Caki2 (cell line): ENCODE results near the gene POU2AF1. TPM values are rescaled to one million over a fixed set of nuclear protein-coding genes. Genes with fewer than 3 reads are reported as not detected.

ENCODE experiments used
- DNase-seq: peaks from one replicate; pipeline ENCODE4 v3.0.0-alpha.2; 2015; ENCODE audit warnings: low read depth
- in situ Hi-C: cut with HindIII; loops from 2 replicates; pipeline ENCODE4 v1.10.0; 2016; ENCODE audit warnings: low sequenced_read_pairs, low pct_unique_long_range_greater_than_20kb, mixed read lengths
- total RNA-seq: library from RNA; depleted of rRNA; stranded (reverse); fragments of >200 nt; shearing (Covaris generic); gene quantifications from 2 replicates; pipeline ENCODE4 v1.2.3, GENCODE V29; 2014; ENCODE audit warnings: low replicate concordance

POU2AF1 gene
- total RNA-seq, 1 experiment from 2014 or later, result not detected

DNA sequence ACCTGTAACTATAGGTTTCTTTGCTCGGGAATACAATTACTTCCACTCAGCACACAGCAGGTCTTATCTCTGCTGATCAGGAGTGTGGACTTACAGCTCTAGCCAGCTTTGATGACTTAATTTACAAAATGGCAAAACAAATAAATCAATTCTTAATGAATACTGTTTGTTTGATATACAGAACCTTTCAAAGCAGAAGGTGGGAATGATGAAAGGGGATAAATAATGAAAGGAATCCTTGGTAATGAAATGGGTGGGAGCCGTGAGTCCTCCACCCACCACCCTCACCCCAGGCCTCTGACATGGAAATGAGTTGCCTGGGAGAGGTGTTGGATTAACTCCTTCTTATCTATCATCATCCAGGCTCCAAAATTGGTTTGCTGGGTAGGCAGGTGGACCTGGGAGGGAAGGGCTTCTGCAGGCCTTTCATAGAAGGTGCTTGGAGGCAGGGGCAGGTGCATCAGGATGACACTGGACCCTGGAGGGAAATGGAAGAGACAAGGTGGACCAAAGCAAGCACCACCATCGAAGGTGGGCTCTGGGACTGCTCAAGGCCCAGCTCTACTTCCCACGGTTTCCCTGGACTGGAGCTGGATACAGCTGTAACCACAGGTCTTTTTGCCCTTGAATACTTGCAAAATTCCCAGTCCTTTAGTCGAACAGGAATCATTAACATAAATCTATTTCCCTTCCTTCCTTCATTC lies 23.0 kb downstream of the POU2AF1 start:
- DNase-seq, result no peak
- in situ Hi-C loops, result no loop called here

DNA sequence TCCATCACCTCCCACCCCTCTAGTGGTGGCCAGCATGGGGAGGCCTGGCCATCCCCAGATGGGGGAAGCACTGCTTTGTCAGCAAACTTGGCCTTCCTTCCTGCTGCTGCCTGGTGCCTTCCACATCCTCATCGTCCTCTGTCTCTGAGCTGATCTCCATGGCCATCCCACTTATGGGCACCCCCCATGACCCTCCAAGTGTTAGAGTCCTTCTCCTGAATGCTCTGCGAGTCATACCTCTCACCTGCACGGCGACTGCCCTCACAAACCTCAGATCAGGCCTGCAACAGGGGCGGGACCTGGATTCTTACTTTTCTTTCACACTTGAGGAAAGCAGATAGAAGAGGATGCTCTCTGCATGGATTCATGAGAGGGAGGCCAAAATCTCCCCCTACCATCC lies 24.0 kb downstream of the POU2AF1 start:
- in situ Hi-C loops, result no loop called here
- no peak for DNase-seq

DNA sequence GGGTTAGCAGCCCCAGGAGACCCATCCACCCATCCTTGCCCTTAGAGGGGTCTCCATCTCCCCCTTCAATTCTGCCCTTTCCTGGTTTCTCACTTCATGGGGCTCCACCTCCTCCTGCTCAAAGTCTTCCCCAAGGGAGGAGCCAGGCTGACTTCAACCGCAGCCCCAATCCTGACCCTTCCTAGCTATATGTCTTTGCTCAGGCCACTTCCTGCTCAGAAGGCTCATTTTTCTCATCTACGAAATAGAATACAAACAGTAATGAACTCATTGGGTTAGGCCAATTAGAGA lies 24.5 kb downstream of the POU2AF1 start:
- in situ Hi-C loops, result no loop called here
- no peak for DNase-seq

DNA sequence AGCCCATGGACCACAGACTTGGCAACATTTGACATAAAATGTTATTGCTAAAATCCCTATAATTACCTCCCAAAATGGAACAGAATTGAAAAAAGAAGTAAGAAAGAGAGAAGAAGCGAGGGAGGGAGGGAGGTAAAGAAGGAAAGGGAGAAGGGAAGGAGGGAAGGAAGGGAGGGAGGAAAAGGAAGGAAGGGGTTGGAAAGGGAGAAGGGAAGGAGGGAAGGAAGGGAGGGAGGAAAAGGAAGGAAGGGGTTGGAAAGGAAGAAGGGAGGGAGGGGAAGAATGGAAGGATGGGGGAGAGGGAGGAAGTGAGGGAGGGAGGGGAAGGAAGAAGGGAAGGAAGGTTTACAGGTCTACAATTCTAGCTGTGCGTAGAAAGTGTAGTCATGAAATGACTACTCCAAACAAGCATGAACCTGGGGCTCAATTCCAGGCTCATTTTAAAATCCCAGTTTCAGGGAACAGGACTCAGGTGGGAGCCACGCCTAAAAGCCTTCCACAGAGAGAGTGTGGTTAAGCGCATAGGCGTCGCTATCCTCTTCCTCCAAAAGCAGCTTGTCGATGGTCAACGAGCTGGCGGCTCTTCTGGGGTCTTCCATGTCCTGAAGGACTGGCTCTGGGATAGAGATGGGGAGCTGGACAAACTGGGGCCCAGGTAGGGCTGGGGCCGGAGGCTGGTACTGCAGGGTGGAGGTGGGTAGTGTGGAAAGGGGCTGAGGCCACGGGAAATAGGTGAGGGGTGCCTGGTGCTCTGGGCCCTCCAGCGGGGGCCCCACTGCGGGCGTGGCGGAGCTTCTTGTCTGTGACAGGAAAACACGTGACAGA lies 25.1 kb downstream of the POU2AF1 start:
- in situ Hi-C loops, result no loop called here
- no peak for DNase-seq

DNA sequence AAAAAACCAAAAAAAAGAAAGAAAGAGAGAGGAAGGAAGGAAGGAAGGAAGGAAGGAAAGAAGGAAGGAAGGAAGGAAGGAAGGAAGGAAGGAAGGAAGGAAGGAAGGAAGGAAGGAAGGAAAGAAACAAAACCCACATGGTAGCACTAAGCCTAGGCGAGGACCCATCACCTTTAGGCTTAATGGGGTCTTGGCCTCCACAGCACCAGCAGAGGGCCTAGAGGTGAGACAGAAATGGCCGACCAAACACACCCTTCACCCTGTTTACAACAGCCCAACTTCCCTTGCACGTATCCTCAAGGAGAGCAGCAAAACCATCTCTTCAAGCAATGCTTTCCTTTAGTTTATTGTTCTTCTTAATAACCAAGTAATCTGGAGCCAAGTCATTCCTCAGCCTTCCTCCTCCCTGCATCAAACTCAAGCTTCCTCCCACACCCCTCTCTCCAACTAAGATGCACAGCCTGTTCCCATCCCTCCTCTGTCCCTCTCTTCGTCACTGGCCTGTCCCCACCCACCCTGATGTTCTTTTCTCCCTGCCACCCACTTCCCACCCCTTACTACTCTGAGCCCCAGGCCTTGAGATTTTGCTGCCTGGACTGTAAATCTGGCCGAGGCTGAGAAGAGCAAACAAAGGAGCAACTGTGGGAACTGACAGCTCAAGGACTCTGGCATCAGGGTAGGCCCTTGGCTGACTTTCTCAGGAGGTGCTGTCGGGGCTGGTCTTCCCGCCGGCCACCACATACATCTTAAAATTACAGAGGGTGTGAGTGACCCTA lies 26.0 kb downstream of the POU2AF1 start:
- in situ Hi-C loops, result no loop called here
- no peak for DNase-seq

DNA sequence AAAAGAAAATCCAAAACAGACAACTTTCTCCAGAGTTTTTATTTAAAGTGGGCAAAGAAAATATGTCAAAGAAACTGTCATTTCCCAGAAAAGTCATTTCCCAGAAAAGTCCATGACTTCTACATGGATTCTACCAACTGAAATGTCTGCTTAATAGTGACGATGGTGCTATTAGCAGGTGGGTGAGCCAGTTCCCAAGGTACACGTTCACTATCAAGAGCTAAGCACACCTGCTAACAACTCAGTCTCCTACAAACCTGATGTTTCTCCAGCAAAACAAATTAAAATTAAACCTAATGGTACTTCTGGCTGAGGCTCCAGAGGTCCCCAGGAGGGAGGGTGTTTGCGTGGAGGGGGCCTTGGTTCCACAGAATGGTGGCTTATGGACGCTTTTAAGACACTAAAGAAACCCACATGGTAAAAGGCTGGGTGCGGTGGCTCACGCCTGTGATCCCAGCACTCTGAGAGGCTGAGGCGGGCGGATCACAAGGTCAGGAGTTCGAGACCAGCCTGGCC lies 26.8 kb downstream of the POU2AF1 start:
- DNase-seq, result no peak
- in situ Hi-C loops, result no loop called here

DNA sequence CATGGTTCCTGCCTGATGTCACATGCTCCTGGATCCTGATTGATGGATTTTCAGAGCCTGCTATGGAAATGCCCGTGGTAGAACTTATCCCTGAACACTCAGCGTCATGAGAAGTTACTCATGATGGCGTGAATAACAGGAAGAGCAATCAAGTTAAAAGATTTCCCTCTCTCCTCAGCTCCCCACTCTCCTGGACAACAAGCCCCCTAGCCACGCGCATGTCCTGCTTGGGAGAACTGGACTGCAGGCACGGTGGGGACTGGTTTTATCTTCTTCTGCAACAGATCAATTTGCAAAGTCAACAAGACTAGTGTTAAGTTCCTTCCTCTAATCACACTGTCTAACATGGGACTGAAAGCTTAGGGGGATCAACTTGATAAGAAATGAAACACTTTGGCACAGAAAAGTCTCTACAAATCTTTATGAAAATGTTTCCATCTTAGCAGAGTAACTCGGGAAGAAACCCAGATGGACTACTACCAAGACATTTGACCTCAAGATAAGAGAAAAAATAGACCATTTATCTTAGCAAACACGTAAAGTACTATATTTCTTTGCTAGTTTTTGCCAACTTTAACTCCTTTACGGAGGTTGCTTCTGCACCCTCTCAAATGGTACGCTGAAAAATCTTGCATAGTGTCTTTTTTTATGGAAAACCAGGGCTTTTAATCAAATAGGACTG lies 27.6 kb downstream of the POU2AF1 start:
- in situ Hi-C loops, result no loop called here
- DNase-seq, result no peak

DNA sequence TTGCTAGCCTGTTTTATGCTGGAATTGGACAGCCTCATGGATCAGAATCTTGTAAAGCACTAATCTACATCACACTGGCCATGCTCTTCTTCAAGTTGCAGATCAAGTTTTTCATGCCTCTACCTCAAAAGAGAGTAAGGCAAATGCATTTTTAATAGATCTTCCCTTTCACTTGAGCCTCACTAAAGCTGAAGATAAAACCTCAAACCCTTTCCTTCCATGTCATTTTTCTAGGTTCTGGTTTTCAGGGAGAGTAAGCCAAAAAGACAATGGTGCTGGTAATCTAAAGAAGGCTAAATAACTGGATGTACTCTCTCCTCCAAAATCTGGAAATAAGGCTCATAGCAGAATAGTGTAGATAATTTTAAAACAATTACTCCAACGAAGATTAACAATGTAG lies 28.3 kb downstream of the POU2AF1 start:
- in situ Hi-C loops, result no loop called here
- DNase-seq, result no peak

DNA sequence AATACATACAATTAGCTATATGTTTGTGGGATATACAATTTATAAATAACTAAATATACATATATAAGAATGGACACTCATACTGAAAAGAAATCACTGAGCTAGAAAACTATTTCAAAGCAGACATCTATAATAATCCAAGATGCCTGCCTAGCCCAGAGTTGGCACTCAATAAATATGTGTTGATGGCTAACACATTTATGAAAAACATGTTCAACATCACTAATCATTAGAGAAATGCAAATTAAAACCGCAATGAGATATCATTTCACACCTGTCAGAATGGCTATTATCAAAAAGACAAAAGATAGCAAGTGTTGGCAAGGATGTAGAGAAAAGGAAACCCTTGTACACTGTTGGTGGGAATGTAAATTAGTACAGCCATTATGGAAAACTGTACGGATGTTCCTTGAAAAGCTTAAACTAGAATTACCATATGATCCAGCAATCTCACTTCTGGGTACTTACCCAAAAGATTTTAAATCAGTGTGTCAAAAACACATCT lies 29.8 kb downstream of the POU2AF1 start:
- no peak for DNase-seq

DNA sequence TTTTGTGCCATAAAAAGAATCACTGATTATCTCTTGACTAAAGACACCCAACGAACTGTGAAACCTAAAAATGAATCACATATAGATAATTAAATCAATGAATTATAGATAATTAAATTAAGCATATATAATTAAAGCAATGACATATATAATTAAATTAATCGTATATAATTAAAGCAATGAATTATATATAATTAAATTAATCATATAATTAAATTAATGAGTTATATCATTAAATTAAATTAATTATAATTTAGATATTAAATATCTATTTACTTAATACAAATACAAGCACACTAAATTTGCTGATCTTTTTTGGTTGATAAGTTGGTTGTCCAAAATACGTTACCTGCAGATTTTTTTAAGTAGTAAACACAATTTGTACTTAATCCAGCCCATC lies 30.9 kb downstream of the POU2AF1 start:
- in situ Hi-C loops, result no loop called here
- no peak for DNase-seq

More for the DNA sequence above, 29.8 kb downstream of the POU2AF1 start:
- in situ Hi-C loops, result no loop called here

DNA sequence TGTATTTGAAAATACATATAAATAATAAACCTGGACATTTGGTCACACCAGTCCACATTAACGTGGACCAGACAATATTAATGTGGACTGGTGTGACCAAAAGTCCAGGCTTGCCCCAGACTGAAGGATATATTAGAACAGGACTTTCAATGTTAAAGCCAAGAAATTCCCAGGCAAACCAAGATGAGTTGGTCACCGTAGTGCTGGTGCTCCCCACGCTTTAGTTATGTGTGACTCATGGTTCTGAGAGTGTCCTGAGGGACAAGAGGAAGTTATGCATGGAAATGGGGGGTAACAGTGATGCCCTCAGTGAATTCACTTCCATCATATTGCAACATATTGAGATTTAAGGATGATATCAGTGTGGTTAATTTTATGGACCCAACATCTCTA lies 31.4 kb downstream of the POU2AF1 start:
- DNase-seq, result no peak
- in situ Hi-C loops, result no loop called here

DNA sequence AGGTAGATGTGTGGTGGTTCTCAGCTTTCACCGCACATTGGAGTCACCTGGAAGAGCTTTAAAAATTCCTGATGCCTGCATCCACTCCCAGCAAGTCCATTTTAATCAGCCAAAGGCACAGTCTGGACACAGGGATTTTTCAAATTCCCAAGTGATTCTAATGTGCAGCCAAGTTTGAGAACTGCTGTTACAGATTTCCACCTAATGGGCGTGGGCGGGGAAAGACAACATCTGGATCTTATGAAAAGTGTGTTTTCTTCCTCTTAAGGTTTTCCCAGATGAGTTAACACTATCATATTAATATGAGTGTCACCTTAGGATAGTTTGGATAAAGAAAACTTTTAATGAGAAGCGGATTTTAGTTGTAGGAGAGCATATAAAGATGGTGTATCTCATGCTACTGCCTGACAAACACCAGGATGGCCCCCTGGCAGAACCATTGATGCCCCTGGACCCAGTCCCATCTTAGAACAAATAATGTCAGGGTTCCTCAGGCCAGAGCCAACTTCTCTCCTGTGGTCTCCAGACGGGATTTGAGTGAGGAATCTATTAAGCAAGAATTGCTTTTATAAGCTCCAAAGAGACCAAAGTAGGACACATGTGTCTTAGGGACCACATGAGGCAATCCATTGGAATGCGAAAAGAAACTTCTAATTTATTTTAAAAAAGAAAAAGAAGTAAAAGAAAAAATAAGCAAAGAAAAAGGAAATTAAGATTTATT lies 31.9 kb downstream of the POU2AF1 start:
- in situ Hi-C loops, result no loop called here
- DNase-seq, result no peak

DNA sequence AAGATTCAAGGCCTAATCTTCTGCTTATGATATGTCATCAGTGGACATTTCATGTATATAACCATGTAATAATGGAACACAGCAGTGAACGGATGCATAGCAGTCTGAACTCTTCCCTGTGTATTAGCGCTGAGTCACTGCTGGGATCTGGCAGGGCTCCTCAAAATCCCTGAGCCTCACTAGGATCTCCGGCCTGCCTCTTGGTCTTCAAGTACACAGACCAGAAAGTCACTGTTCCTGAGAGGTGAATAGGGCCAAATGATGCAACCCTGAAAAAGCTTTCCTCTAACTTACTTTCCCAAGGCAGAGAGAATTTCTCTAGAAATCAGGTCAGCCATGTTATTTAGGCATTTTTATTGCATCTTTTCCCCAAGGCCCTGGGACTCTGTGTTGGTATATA lies 35.0 kb downstream of the POU2AF1 start:
- in situ Hi-C loops, result no loop called here
- DNase-seq, result no peak

DNA sequence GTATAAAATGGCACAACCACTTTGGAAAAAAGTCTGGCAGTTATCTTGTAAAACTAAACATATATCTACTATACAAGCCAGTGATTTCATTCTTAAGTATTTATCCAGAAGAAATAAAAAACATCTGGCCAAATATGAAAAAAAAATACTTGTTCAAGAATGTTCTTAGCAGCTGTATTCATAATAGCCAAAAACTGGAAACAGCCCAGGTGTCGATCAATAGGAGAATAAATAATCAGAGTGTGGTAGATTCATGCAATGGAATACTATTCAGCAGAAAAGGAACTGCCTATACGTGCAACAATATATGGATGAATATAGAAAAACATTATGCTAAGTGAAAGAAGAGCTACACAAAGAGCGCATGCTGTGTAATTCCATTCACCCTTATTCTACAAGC lies 36.7 kb downstream of the POU2AF1 start:
- in situ Hi-C loops, result no loop called here
- no peak for DNase-seq

DNA sequence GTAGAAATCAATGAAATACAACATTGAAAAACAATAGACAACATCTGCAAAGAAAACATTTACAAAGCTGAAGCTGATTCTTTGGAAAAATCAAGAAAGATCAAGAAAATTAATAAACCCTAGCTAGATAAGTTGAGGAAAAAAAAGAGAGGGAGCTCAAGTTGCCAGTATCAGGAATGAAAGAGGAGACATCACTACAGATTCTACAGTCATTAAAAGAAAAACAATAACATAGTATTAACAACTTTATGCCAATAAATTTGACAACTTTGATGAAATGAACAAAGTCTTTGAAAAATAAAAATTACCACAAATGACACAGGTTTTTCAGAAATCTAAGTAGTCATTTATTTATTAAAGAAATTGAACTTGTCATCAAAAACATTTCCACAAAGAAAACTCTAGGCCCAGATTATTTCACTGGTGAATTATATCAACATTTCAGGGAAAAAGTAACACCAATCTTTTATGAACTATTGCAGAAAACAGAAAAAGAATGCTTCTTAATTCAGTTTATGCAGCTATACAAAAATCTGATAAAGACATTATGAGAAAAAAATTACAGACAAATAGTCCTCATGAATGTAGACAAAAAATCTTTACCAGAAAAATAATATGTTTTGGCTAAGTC lies 39.2 kb downstream of the POU2AF1 start:
- no peak for DNase-seq
- in situ Hi-C loops, result no loop called here

DNA sequence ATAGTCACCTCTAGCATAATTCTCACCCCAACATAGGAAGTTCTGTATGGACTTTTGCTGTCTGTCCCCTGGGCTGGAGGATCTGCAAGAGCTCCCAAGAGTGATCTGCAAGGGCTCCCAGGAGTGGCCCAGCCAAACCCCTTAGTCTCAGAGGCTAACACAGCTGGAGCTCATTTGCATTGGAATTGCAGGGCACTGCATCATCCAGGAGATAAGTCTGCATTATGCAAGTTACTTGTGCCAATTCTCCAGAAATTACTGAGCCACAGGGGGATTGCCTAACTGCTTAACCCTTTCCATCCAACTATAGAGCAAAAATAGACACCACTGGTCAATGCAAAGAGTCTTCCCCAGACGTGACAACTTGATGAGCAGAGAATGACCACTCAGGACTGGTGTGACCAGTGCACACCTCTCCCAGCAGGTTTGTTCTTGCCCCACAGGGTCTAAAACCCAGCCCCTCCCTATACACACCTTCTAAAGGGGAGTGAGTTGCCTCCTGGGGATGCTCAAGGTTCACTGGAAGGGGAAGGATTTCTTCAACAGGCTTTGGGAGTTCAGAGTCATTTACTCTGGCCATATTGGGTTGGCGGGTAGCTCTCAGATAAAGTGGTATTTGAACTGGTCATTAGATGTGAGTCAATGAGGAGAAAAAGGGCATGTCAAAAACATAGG lies 42.4 kb downstream of the POU2AF1 start:
- in situ Hi-C loops, result no loop called here
- no peak for DNase-seq

DNA sequence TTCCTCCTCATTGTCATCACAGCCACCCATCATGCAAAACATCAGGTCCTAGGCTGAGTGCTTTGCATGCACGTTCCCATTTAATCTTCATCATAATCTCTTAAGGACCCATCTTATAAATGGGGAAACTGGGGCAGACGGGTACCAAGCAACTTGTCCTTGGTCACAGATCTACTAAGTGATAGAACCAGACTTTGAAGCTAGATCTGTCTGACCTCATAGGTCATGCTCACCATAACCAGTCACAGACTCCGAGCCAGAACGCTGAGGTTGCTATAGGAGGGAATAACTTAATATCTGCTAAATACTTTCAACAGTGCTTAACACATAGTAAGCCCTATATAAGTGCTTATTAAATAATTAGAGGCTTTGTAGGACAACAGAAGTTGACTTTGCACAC lies 43.0 kb downstream of the POU2AF1 start:
- no peak for DNase-seq

More for the DNA sequence above, 43.0 kb downstream of the POU2AF1 start:
- in situ Hi-C loops, result no loop called here
